ENCODE measurements around the gene TMPRSS9. TPM values are rescaled to one million over a fixed set of nuclear protein-coding genes. Genes with fewer than 3 reads are reported as not detected.

The TMPRSS9 gene
- total RNA-seq, 4 donors from 2014 or later, result 0.13 to 0.78 TPM; not detected in 2

DNA sequence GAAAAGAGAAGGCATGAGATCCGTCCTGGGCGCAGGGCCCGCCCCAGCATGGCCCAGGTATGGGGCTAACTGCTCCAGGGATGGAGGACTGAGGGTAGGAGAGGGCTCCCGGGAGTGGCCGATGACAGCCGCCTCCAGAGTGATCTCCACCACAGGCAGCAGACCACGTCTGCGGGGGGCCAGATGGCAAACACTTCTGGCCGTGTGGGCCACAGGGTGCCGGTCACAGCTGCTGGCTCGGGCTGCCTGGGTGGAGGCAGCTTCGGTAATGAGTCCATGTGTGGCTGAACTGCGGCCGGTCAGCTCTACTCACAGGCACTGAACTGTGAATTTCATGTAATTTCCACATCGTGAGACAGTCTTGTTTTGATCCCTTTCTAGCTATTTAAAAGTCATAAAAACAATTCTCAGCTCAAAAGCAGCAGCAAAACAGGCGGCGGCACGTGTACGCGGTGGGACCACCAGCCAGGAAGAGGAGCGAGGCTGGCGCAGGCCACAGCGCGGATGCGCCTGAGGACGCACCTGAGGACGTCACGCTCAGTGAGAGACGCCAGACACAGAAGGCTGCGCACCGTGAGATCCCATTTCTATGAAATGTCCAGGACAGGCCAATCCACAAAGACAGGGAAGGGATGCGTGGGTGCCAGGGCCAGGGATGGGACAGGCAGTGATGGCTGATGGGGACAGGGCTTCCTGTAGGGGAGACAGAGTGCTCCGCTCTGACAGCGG is 35.7 kb upstream of the TMPRSS9 start:
- no peak overlapping the region for H3K4me3 ChIP-seq (replicated peaks in 1 of 3)
- TF ChIP-seq POLR2A (IDR thresholded peaks at IDR 0.05), result no peak
- TF ChIP-seq, protein P1, sequence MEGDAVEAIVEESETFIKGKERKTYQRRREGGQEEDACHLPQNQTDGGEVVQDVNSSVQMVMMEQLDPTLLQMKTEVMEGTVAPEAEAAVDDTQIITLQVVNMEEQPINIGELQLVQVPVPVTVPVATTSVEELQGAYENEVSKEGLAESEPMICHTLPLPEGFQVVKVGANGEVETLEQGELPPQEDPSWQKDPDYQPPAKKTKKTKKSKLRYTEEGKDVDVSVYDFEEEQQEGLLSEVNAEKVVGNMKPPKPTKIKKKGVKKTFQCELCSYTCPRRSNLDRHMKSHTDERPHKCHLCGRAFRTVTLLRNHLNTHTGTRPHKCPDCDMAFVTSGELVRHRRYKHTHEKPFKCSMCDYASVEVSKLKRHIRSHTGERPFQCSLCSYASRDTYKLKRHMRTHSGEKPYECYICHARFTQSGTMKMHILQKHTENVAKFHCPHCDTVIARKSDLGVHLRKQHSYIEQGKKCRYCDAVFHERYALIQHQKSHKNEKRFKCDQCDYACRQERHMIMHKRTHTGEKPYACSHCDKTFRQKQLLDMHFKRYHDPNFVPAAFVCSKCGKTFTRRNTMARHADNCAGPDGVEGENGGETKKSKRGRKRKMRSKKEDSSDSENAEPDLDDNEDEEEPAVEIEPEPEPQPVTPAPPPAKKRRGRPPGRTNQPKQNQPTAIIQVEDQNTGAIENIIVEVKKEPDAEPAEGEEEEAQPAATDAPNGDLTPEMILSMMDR (IDR thresholded peaks at IDR 0.05), result no peak
- H3K4me1 ChIP-seq, result peaks cover 16 to 17% of the 10 kb centered on the region in 2 donors
- no peaks in the 10 kb centered on the region for H3K27me3 ChIP-seq
- peaks cover 4 to 8% of the 10 kb centered on the region in 2 donors for H3K36me3 ChIP-seq
- WGBS, 2 donors, result 88 to 91% methylated on average over 29 to 34 of the region's 34 CpGs
- H3K9me3 ChIP-seq, result no peaks in the 10 kb centered on the region
- intact Hi-C loops (cut with DNase I), result no loop called here
- H3K27ac ChIP-seq, result no peak overlapping the region
- no peak for DNase-seq

DNA sequence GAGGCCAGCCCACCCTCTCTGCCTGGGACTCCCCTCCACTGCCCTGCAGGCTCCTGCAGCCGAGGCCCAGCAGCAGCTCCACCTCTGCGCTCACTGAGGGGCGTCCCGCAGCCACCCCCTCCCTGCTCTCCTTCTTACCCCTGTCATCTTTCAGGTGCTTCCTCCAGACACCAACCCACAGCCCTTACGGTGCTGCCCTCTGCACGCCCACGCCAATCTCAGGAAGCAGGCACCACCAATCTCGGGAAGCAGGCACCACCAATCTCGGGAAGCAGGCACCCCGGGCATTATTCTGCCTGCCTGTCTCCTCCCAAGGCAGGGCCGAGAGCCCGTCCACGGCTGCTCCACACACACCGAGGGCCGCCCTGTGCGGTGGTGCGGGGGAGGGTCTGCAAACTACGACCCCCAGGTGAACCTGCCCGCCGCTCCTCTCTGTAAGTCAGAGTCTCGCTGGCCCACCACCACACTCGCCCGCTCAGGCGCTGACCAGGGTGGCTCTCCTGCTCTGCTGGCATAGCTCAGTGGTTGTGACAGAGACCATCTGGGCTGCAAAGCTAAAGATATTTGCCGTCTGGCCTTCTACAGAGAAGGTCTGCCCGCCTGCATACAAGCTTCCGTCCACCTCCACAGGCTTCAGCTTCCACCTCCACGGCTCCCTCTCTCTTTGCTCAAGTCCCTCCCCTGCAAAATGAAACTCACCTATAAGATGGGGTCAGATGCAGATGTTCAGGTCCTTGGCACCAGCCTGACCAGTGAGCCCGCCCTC is 34.6 kb upstream of the TMPRSS9 start:
- Histone ChIP-seq H3K27me3 (no peaks in the 10 kb centered on the region), H3K9me3 (no peaks in the 10 kb centered on the region), H3K4me3 (replicated peaks in 1 of 3) (no peak overlapping the region), H3K36me3 (peaks cover 4 to 8% of the 10 kb centered on the region in 2 donors), H3K4me1 (peaks cover 21 to 27% of the 10 kb centered on the region in 2 donors), H3K27ac (no peak overlapping the region)
- no peak for DNase-seq
- WGBS, 2 donors, result 83% methylated on average over 27 to 29 of the region's 29 CpGs
- intact Hi-C loops (cut with DNase I), result no loop called here
- TF ChIP-seq POLR2A (IDR thresholded peaks at IDR 0.05), result no peak
- TF ChIP-seq, protein P1 (IDR thresholded peaks at IDR 0.05), result no peak

DNA sequence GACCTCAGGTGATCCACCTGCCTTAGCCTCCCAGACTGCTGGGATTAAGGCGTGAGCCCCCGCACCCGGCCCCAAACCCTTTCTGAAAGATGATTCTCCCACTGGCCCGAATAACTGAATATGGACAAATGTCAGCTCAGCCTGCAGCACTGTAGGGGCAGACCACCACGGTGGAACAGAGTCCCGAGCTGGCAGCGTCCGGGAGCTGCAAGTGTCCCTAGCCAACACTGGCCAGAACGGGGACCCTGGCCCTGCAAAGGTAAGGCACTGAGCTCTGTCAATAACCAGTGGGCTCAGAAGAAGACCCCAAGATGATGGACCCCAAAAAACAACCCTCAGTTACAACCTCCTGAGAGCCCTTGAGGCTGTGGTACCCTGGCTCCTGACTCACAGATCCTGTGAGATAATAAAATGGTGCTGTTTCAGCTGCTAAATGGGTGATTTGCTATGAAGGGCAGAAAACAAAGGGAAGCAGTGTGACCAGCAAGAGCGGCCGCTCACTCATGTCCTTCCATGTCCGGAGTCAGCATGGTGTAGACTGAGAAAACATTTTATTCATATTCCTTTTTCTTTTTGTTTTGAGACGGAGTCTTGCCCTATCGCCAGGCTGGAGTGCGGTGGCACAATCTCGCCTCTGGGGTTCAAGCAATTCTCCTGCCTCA is 33.2 kb upstream of the TMPRSS9 start:
- intact Hi-C loops (cut with DNase I), result no loop called here
- peaks cover 30 to 41% of the 10 kb centered on the region in 2 donors for H3K4me1 ChIP-seq
- no peaks in the 10 kb centered on the region for H3K27me3 ChIP-seq
- no peak overlapping the region for H3K27ac ChIP-seq
- no peak overlapping the region for H3K4me3 ChIP-seq (replicated peaks in 1 of 3)
- no peak for DNase-seq
- peaks cover 2 to 8% of the 10 kb centered on the region in 2 donors for H3K36me3 ChIP-seq
- no peak for TF ChIP-seq POLR2A (IDR thresholded peaks at IDR 0.05)
- TF ChIP-seq, protein P1 (IDR thresholded peaks at IDR 0.05), result no peak
- H3K9me3 ChIP-seq, result no peaks in the 10 kb centered on the region
- WGBS, 2 donors, result 89 to 93% methylated on average over 16 of the region's 16 CpGs

DNA sequence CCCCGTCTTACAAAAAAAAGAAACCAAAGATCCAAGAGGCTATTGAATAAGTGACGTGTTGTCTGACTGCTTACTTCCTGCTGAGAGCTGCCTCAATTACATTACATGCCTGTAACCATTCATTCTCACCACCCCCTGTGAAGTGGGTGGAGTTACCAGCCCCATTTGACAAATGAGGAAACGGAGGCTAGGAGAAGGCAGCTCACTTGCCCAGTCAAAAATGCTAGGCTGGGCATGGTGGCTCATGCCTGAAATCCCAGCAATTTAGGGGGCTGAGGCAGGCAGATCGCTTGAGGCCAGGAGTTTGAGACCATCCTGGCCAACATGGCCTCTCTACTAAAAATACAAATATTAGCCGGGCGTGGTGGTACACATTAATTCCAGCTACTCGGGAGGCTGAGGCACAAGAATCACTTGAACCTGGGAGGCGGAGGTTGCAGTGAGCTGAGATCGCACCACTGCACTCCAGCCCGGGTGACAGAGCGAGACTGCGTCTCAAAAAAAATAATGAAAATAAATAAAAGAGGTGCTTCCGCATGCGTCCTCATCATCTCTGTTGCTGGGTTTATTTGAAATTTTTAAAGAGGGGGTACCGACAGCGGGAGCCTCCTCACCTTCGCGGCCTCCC is 32.2 kb upstream of the TMPRSS9 start:
- H3K4me1 ChIP-seq, result peaks cover 40 to 51% of the 10 kb centered on the region in 2 donors
- peaks cover 0 to 8% of the 10 kb centered on the region in 2 donors for H3K36me3 ChIP-seq
- H3K27ac ChIP-seq, result peak overlapping the region in 1 of 3 donors; percentile 24
- H3K4me3 ChIP-seq (replicated peaks in 1 of 3), result peak overlapping the region; percentile 60 to 92 (median 84)
- H3K9me3 ChIP-seq, result no peaks in the 10 kb centered on the region
- TF ChIP-seq, protein P1 (IDR thresholded peaks at IDR 0.05), result no peak
- TF ChIP-seq POLR2A (IDR thresholded peaks at IDR 0.05), result no peak
- 1 to 3% methylated on average over 18 of the region's 18 CpGs for WGBS, 2 donors
- DNase-seq, result peak in 1 of 2 donors; percentile 10
- H3K27me3 ChIP-seq, result no peaks in the 10 kb centered on the region
- intact Hi-C loops (cut with DNase I), result no loop called here

All from thyroid gland (tissue), 4 donors.